GM21825 (cell line): Measurements from ENCODE around the gene CFAP43.

Source experiments
- ATAC-seq: cut with Tn5 transposase; IDR thresholded peaks from one replicate; pipeline ENCODE4 v1.9.1; 2021; ENCODE audit warnings: mild to moderate bottlenecking, moderate library complexity; ENCODE audit not compliant: unreplicated experiment

CFAP43 gene

GRCh38 chr10:104099269-104099668 is 132.9 kb downstream of the CFAP43 start:
- no peak for ATAC-seq

GRCh38 chr10:104098358-104098925 is 133.7 kb downstream of the CFAP43 start:
- ATAC-seq = no peak

- ATAC-seq = no peak
Observed at GRCh38 chr10:104096692-104097091, 135.5 kb downstream of the CFAP43 start.

GRCh38 chr10:104092749-104093148 is 139.4 kb downstream of the CFAP43 start:
- ATAC-seq = no peak

- ATAC-seq = no peak
Observed at GRCh38 chr10:104090611-104091010, 141.6 kb downstream of the CFAP43 start.

- no peak for ATAC-seq
Observed at GRCh38 chr10:104089621-104090020, 142.5 kb downstream of the CFAP43 start.

- no peak for ATAC-seq
Observed at GRCh38 chr10:104088239-104088638, 143.9 kb downstream of the CFAP43 start.

- no peak for ATAC-seq
Observed at GRCh38 chr10:104085801-104086400, 146.3 kb downstream of the CFAP43 start, which contains the start of gene COL17A1. COL17A1 (minus strand) TSS chr10:104085880; CDS start chr10:104080673, 5,207 bp downstream.

GRCh38 chr10:104084482-104085142 is 147.6 kb downstream of the CFAP43 start:
- ATAC-seq = no peak

- ATAC-seq = no peak
Observed at GRCh38 chr10:104081998-104082397, 150.2 kb downstream of the CFAP43 start.

- ATAC-seq = no peak
Observed at GRCh38 chr10:104080762-104081161, 151.4 kb downstream of the CFAP43 start.
